ENCODE results near the gene UHRF2.
"Not testable (repeated sequence)": the region's sequence is repeated elsewhere in the genome, so short reads cannot be mapped to it uniquely, and the experiment has no call there.

UHRF2 gene

GRCh38 chr9:6428940-6429889 is 16.2 kb downstream of the UHRF2 start:
- DNase-seq (ENCODE audit: low spot score) = no peak

GRCh38 chr9:6431038-6431437 is 18.0 kb downstream of the UHRF2 start:
- DNase-seq (ENCODE audit: low spot score) = no peak

GRCh38 chr9:6433410-6433809 is 20.4 kb downstream of the UHRF2 start:
- no peak for DNase-seq (ENCODE audit: low spot score)

- peak; percentile 31 for DNase-seq (ENCODE audit: low spot score)
Measured at GRCh38 chr9:6439051-6439703, 26.2 kb downstream of the UHRF2 start.

- no peak for DNase-seq (ENCODE audit: low spot score)
Measured at GRCh38 chr9:6440405-6440804, 27.4 kb downstream of the UHRF2 start.

GRCh38 chr9:6441269-6441668 is 28.3 kb downstream of the UHRF2 start:
- DNase-seq (ENCODE audit: low spot score) = no peak

GRCh38 chr9:6443661-6444060 is 30.7 kb downstream of the UHRF2 start:
- DNase-seq (ENCODE audit: low spot score) = no peak

GRCh38 chr9:6444128-6444527 is 31.1 kb downstream of the UHRF2 start:
- DNase-seq (ENCODE audit: low spot score) = no peak

- no peak for DNase-seq (ENCODE audit: low spot score)
Measured at GRCh38 chr9:6449086-6449485, 36.1 kb downstream of the UHRF2 start.

GRCh38 chr9:6449645-6450044 is 36.6 kb downstream of the UHRF2 start:
- no peak for DNase-seq (ENCODE audit: low spot score)

GRCh38 chr9:6450641-6451375 is 37.8 kb downstream of the UHRF2 start:
- no peak for DNase-seq (ENCODE audit: low spot score)

GRCh38 chr9:6455292-6455691 is 42.3 kb downstream of the UHRF2 start:
- DNase-seq (ENCODE audit: low spot score) = not testable (repeated sequence)

GRCh38 chr9:6458704-6459103 is 45.7 kb downstream of the UHRF2 start:
- DNase-seq (ENCODE audit: low spot score) = not testable (repeated sequence)

GRCh38 chr9:6459718-6460117 is 46.7 kb downstream of the UHRF2 start:
- no peak for DNase-seq (ENCODE audit: low spot score)

- no peak for DNase-seq (ENCODE audit: low spot score)
Measured at GRCh38 chr9:6460189-6460768, 47.3 kb downstream of the UHRF2 start.

GRCh38 chr9:6461619-6462018 is 48.6 kb downstream of the UHRF2 start:
- no peak for DNase-seq (ENCODE audit: low spot score)

- DNase-seq (ENCODE audit: low spot score) = peak; percentile 70
Measured at GRCh38 chr9:6467006-6467625, 54.1 kb downstream of the UHRF2 start.

GRCh38 chr9:6471231-6471850 is 58.3 kb downstream of the UHRF2 start:
- no peak for DNase-seq (ENCODE audit: low spot score)

- no peak for DNase-seq (ENCODE audit: low spot score)
Measured at GRCh38 chr9:6473151-6473550, 60.2 kb downstream of the UHRF2 start.

- no peak for DNase-seq (ENCODE audit: low spot score)
Measured at GRCh38 chr9:6479959-6480358, 67.0 kb downstream of the UHRF2 start.

GRCh38 chr9:6484210-6484609 is 71.2 kb downstream of the UHRF2 start:
- DNase-seq (ENCODE audit: low spot score) = no peak
